HS-5 (cell line): ENCODE results near the gene IKZF2.

Experiments
- DNase-seq: peaks from one replicate; pipeline ENCODE4 v3.0.0-alpha.2; 2012; ENCODE audit warnings: low read depth

Gene IKZF2

GRCh38 chr2:213152065-213152794 is 818 bp upstream of the IKZF2 start:
- DNase-seq: peak; percentile 33

- no peak for DNase-seq
Measured at GRCh38 chr2:213150315-213151097, 906 bp downstream of the IKZF2 start.

GRCh38 chr2:213149949-213150314 is 1.5 kb downstream of the IKZF2 start:
- no peak for DNase-seq

GRCh38 chr2:213149294-213149875 is 2.0 kb downstream of the IKZF2 start:
- no peak for DNase-seq

GRCh38 chr2:213148572-213149261 is 2.7 kb downstream of the IKZF2 start:
- no peak for DNase-seq

- no peak for DNase-seq
Measured at GRCh38 chr2:213147538-213147937, 3.9 kb downstream of the IKZF2 start.

- no peak for DNase-seq
Measured at GRCh38 chr2:213145715-213146242, 5.6 kb downstream of the IKZF2 start.

GRCh38 chr2:213137064-213137463 is 14.3 kb downstream of the IKZF2 start:
- no peak for DNase-seq

GRCh38 chr2:213129311-213129710 is 22.1 kb downstream of the IKZF2 start:
- no peak for DNase-seq

GRCh38 chr2:213125646-213126347 is 25.6 kb downstream of the IKZF2 start:
- no peak for DNase-seq

- DNase-seq: no peak
Measured at GRCh38 chr2:213122725-213123124, 28.7 kb downstream of the IKZF2 start.

GRCh38 chr2:213121690-213122089 is 29.7 kb downstream of the IKZF2 start:
- DNase-seq: no peak

- DNase-seq: peak; percentile 52
Measured at GRCh38 chr2:213119061-213119809, 32.2 kb downstream of the IKZF2 start.

- no peak for DNase-seq
Measured at GRCh38 chr2:213108308-213108707, 43.1 kb downstream of the IKZF2 start.

- no peak for DNase-seq
Measured at GRCh38 chr2:213107728-213108127, 43.7 kb downstream of the IKZF2 start.

- no peak for DNase-seq
Measured at GRCh38 chr2:213105212-213105611, 46.2 kb downstream of the IKZF2 start.

- DNase-seq: no peak
Measured at GRCh38 chr2:213104903-213105202, 46.6 kb downstream of the IKZF2 start.

GRCh38 chr2:213104092-213104902 is 47.1 kb downstream of the IKZF2 start:
- DNase-seq: no peak

GRCh38 chr2:213101692-213102460 is 49.5 kb downstream of the IKZF2 start:
- DNase-seq: no peak
